Amniotic stem cell (primary cell): ENCODE measurements around the gene CFAP54.
"Not testable (repeated sequence)": the region's sequence is repeated elsewhere in the genome, so short reads cannot be mapped to it uniquely, and the experiment has no call there.

ENCODE experiments used
- DNase-seq: peaks from one replicate; lab custom pipeline; 2025; lab: John Stamatoyannopoulos, UW

Gene CFAP54

DNA sequence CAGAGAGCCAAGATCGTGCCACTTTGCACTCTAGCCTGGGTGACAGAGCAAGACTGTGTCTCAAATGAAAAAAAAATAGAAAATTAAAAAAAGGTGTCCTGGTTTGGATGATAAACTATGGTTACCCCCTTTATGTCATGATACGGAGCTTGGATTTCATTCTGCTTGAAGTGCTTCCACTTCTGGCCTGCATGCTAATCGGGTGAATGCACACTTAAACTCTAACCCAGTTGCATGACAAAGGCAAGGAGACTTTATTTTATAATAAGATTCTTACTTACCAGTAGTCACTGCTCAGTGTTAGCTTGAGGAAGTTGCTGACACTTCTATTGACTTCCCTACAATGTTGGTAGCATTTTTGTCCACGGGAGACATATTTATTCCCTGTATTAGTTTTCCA lies 24.3 kb downstream of the CFAP54 start:
- no peak for DNase-seq

DNA sequence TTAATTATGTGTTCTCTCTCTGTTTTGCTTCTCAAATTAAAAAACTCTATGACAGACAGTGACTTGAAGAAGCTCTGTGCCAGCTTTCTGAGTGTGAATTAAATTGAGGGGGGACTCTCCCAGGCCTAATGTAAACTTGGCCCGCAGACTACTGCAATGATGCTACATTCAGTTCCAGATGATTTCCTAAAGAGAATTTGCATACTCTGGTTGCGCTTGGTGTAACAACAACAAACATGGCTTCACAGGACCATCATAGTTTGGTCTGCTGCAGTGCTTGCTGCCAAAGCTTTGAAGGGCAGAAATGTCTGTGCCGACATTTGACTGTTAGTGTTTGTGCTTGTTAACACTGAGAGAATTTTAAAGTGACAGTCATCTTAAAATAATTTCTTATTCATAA lies 25.0 kb downstream of the CFAP54 start:
- no peak for DNase-seq

DNA sequence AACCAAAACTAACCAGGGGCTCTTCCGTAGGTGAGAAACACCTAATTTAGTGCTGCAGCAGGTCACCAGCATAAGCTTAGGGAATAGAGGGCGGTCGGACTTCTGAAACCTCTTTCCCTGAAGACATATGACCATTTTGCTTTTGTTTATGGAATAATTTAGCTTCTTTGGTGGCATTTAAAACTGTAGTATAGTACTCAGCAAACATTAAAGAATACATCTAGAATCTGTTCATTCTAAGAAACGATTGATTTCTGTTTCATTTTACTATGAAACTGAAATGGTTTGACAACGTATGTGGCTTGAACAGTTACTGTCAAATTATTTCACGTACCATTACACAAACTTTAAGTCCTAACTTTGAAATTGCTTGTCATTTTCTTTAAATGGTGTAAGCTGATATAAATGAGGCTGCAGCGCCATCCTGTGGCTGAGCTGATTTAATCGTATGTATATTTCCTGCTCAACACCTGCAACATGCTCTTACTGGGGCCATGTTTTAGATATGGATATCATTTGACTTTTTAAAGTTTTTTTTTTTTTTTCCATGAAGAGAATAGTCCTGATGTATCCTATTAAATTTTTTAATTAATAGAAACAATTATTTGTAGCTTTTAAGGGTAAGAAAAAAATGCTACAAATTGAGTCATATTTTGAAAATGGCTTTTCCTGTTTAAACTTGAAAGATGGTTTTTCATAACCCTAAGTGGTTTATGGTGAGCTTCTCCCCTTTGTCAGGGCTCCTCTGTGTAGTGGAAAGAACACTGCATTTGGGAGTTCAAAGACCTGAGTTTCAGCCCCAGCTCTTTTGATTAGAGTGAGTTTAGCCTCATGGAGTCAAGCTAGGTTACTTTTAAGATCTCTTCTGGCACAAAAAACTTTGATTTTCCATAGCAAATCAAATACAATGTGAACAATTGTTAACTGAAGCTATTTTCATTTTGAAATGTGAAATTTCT lies 27.4 kb downstream of the CFAP54 start:
- peak; percentile 41 for DNase-seq

DNA sequence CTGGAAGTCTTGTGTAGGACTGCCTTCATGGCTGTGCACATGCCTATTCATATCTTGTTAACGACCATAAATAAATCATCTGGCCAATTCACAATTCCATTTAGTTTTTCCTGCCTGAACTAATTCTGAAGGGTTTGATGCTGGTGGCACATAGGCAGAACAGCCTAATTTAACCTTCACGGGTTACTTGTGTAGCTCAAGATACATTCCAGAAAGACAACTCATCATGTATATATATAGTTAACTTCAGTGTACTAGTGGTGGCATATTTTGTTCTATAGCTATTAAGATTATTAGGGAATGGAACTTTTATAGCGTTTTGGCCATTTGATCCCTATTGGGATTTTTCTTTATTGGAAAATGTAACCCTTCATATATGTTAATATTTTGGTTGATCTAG lies 31.4 kb downstream of the CFAP54 start:
- no peak for DNase-seq

DNA sequence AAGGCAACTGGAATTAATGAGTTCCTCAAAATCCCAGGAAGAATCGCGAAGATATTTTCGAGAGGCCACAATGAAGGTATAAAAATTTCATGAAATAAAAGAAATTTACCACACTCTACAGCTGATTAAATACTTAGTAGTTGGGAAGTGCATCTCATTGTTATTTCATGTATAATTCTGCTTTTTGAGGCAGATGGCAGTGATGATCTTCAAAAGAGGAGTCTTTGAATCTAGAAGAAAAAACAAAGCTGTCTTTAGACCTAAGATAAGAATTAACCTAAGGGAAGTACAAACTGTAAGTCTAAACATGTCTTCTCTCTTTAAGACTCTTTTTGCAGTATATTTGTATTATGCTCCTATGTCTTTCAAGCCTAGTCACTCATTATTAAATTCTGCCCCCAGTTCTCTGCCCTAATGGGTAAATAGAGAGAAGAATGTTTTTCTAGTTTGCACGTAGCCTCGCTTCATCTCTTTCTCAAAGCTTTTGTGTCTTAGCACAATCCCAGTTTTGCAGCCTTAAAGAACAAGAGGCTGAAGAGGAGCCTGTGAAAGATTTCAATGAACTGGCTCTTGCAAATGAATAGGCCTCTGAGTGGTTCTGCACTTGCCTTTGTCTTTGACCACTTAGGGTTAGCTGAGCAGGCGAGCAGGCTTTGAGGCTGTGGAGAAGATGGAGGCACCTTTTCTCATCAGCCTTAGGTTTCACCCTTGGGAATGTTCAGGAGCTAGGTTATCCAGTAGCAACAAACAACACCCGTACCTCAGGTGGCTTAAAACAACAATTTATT lies 32.7 kb downstream of the CFAP54 start:
- no peak for DNase-seq

DNA sequence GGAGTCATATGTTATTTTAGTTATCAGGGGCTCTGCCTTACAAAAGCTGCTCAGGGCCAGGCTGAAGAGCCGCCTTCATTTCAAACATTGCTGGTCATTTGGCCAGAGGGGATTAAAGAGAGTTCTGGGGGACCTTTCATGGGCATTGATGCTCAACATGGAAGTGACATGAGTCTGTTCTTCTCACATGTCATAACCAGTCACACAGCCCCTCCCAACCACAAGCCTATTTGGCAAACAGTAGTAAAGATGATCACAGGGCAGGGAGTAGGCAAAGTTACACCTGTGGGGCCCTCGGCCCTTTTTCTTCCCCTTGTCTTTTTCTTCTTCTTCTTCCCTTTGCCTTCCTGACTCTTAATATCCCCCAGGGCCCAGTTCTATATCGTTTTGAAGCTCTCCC lies 33.3 kb downstream of the CFAP54 start:
- DNase-seq: no peak

DNA sequence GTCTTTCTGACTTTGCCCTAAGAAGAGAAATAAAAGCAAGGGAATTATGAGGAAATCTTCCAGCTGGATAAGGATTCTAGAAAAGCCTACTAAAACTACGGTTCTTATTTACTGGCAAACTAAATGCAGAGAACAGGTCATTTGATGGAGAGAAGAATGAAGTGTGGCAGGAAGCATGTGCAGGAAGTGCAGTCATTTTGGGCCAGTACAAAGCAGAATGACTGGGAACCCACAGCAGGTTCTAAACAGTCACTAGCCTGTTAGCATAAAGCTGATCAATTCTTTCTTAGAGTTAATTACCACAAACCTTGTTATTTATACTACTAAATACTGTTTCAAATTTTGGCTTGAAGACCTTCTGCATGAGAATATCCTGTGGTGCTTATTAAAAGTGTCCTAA lies 36.7 kb downstream of the CFAP54 start:
- DNase-seq: no peak

DNA sequence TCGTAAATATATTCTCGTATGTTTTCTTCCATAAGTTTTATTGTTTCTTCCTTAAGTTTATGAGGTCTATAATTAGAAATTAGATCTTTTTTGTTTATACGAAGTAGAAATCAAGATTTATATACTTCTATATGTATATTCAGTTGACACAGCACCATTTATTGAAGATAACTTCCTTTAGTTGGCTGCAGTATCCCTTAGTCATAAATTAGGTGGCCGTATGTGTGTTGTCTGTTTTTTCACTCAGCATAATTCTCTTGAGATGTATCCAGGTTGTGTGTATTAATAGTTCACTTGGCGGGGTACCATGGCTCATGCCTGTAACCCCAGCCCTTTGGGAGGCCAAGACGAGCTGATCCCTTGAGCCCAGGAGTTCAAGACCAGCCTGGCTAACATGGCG lies 40.5 kb downstream of the CFAP54 start:
- no peak for DNase-seq

DNA sequence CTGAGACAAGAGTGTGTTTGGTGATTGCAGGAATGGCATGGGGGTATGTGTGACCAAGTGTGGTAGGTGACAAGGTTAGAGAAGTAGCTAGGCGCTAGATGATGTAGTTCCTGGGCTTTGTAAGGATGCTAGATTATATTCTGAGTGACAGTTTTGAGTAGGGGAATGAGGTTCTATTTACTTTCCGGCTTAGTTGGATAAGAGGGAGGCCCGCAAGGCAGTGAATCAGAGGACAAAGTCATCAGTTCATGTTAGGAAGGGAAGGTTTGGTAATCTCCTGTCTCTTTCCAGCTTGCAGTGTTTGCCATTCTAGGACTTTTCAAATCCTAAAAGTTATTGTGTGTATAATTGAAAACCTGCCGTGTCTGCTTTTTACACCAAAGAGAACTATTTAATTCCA lies 45.0 kb downstream of the CFAP54 start:
- DNase-seq: no peak

DNA sequence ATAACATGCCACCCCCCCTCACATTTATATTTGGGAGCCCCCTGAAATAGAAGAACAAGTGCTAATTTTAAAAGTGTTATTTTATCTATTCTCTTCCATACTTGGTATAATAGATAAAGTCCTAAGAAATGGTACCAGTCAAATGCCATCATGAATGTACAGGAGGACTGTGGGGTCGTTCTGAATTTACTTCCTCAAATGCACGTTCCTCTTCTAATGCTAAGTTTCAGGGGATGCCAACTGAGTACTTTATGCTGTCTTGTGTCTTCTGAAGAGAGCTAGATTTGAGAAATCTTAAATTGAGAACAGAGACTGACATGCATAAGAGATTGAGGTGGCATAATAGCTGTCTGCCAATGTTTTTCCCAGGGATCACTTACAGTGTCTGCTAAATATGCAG lies 59.0 kb downstream of the CFAP54 start:
- DNase-seq: no peak

DNA sequence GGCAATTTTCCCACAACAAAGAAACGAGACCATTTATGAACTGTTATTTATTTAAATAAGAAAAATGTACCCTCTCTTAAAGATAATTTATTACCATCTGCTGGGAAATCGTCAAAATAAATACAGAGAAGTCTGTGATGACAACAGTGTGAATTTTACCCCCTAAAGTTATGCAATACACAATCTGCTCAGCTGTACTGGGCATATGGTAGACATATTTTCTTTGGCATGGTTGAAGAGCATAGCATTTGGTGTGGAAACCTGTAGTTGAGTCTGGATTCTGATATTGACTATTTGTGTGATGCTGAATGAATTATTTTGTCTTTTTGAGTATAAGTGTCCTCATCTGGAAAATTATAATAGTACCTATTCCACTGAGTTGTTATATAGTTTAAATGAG lies 60.0 kb downstream of the CFAP54 start:
- DNase-seq: no peak

DNA sequence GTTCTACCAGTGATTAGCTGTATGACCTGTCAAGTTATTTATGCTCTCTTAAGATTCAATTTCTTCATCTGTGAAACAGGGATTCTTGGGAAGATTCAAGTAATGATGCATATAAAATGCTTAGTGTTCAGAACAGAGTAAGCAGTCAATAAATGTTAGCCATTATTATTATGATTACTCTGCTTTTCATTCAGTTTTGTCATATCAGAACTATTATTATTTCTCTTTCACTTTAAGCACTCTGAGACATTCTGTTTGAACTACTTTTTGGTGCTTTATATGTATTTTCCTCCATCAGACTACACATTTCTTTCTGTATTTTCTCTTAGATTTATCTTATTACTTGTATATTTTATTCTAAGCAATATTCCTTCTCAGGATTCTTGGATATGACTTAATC lies 81.2 kb downstream of the CFAP54 start:
- no peak for DNase-seq

DNA sequence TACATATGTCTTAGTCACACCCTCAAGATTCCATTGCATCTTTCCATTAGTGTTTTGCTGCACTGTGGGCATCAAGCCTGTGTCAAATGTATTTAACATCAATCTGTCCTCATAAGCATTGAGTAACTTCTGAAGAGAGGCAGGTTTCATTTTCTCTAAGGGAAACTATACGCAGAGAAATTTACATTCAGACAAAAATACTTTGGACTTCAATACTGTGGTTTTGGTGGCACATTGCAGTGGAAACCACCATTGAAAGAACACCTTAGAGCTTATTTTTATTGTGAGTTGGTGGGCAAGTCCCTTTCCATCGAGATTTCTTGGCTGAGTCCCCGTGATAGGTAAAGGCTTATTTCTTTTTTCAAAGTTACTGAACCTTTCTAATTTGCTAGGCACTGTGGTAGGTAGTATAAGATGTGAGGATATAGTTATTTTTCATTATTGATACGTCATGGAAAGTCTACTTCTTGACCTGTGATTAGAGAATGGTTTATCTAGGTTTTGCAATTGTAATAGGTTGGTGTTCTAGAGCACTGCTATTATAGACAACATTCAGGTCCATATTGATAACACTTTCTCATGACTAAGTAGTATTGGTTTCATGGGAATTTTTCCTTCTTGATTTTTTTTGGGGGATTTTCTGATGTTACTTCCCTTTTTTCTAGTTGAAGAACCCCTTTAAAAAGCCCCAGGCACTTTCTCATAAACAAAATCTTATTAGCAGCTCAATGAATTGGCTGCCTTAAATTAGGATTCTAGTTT lies 81.9 kb downstream of the CFAP54 start:
- DNase-seq: no peak

DNA sequence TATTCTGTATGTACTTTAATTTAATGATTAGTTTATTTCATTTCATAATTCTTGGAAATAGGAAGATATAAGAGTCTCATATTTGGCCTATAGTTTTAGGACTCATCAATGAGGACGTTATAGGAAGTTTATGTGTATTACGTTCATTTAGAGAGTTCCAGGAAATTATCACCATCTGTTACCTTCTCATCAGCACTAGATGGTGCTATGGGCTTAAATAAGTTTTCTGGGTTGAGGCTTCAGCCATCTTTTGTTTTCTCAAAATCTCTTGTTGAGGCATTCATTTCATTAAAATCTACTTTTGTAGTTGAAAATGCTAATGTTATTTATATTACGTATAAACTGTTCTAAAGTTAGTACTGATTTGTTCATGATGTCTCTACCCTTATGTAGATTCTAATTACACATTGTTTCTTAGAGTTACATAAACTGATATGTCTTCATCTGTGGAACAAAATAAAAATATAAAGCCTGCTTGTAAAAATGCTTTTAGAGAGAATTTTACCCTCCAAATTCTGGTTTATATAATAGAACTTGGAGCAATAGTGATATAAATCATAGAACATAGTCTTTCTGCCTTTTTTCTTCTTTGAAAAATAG lies 89.2 kb downstream of the CFAP54 start:
- DNase-seq: peak; percentile 9

DNA sequence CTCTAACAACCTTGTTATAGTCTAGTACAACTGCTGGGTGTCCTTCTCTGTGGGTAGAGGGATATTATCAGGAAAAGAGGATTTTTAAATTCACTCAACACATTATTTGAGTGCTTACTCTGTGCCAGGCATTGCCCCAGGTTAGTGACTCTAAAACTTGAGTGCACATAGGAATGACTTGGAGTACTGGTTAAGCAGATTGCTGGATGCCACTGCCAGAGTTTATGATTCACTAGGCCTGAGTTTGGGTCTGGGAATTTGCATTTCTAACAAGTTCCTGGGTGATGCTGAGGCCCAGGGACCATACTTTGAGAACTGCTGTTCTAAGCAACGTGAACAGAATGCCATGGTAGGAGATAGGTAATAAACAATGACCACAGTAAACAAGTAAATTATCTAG lies 96.6 kb downstream of the CFAP54 start:
- DNase-seq: no peak

DNA sequence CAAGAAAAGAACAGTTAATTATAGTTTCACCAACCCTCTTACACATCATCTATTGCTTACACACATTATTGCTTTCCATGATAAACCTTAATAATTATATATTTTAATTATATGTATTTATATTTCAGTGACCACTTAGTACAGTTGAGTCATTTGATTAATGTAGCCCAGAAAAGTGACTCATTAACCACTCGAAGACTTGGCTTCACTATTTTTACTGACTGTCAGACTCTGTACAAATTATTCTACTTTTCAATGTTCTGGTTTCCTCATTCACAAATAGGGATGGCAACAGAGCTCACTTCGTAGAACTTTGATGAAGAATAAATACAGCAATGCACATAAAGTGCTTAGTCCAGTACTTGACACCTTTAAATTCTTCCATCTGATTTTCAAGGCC lies 98.3 kb downstream of the CFAP54 start:
- no peak for DNase-seq

DNA sequence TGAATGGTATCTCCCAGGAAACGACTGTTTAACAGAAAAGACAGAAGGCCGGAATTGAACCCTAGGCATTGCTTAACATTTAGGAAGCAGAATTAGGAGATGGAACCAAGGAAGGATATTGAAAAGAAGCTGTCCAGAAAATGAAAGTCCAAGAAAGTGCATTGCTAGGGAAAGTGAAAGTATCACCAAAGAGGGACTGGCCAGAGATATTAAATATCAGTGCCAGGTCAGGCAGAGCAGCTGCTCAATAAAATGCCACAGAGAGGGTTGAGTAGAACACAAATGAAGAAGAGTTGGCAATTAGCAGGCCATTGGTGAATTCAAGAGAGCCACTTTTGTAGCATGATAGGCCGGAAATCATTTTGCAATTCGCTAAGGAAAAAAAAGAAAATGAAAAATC lies 101.6 kb downstream of the CFAP54 start:
- no peak for DNase-seq

DNA sequence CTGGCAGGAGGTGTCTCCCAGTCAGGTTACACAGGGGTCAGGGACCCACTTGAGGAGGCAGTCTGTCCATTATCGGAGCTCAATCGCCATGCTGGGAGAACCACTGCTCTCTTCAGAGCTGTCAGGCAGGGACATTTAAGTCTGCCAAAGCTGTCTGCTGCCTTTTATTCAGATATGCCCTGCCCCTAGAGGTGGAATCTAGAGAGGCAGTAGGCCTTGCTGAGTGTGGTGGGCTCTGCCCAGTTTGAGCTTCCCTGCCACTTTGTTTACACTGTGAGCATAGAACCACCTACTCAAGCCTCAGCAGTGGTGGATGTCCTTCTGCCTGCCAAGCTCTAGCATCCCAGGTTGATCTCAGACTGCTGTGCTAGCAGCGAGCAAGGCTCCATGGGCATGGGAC lies 115.0 kb downstream of the CFAP54 start:
- not testable (repeated sequence) for DNase-seq

DNA sequence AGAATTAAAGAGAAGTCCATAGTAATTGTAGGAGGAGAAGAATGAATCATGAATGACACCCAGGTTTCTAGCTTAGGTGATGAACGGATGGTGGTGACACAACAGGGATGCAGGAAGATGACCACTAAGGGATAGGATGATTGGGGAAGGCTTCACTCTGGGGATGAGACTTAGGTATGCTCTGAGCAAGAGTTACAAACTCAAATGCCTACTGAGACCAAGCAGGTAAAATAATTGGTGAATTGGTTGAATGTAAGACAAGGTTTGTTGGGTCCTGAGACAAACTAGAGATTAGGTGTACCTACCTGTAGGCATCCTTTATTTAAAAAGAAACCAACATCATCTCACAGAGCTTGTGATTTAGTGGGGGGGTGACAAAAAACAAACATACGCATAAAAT lies 116.3 kb downstream of the CFAP54 start:
- no peak for DNase-seq

DNA sequence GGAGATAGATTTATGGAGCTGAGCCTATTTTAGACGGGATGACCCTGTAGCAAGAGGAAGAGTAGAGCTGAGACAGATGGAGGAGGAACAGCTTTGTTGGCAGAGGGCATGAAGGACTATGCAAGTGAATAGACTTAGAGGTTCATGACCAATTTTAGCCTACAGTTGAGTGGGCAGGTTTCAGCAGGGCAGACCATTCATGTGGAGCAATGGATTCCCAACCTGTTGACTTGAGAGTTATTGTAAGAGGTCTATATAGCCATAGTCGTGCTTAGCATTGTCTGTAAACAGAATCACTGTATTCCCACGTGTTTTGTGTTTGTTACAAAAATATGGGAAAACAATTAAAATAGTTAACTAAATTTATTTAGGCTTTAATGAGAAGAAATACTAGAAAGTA lies 116.8 kb downstream of the CFAP54 start:
- DNase-seq: no peak

DNA sequence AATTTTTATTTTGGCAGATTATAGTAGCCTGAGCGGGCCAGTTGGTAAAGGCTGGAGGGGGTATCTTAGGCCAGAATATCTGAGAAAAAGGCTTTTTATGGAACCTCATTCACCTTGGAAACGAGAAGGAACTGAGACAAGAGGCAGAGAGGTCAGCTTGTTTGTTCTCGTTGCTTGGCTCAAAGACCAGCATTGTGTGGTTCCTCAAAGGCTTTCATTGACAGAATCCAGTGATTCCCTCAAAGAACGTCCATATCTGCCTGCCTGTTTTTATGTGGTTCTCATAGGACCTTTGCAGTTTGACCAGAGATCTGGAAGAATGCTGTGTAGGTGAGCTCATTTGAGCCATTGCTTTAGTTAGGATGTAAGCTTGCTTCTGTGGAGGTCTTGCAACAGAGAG lies 117.3 kb downstream of the CFAP54 start:
- no peak for DNase-seq

DNA sequence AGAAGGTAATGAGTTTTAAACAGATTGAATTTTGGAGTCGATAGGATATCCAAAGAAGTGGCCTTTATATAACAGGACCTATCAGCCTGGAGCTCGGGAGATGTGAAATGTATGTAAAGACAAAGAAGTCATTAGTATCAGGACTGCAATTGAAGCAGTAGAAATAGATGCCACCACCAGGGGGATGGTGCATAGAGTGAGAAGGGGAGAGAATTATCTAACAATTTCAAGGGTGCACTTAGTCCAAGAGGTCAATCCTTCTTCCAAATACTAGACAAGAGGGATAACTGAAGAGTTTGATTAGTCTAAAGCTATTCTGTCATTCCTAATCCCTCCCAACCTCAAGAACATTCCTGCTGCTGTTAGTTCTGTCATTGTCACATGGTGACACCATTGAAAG lies 127.8 kb downstream of the CFAP54 start:
- no peak for DNase-seq
